ENCODE data around the gene P4HA1.

GRCh38 chr10:73079779-73080541 is 16.7 kb downstream of the P4HA1 start:
- TF ChIP-seq POLR2AphosphoS5 (IDR thresholded peaks at IDR 0.05; ENCODE audit: low read depth, low read length) (no peak), SIN3A (IDR thresholded peaks at IDR 0.05; ENCODE audit: borderline replicate concordance, insufficient read depth, low read length) (no peak)
